Nucleus accumbens (tissue), 56 donors: ENCODE measurements around the gene IKBKE.

Source experiments
- DNase-seq, 56 donors: peaks; one replicate each; lab custom pipeline; 2025; lab: John Stamatoyannopoulos, UW

The IKBKE gene

GRCh38 chr1:206508130-206508889, 38.0 kb downstream of the IKBKE start:
- no peak for DNase-seq

DNA sequence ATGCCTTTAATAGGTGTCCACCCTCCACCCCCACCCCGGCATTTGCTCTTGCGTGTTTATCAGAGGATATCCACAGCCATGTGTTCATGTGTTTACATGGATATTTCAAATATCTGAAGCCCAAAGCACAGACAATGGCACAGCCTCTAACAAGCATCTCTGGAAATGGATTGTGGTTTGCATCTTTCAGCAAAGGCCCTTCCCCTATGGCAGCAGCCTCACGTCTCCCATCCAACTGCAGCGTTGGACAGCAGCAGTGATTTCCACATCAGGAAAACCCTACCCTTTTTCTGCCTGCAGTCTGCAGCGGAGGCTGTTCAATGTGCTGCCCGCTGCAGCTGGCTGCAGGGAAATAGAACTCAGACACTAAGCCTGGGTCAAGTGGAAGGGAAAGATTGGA, 38.7 kb downstream of the IKBKE start:
- no peak for DNase-seq

DNA sequence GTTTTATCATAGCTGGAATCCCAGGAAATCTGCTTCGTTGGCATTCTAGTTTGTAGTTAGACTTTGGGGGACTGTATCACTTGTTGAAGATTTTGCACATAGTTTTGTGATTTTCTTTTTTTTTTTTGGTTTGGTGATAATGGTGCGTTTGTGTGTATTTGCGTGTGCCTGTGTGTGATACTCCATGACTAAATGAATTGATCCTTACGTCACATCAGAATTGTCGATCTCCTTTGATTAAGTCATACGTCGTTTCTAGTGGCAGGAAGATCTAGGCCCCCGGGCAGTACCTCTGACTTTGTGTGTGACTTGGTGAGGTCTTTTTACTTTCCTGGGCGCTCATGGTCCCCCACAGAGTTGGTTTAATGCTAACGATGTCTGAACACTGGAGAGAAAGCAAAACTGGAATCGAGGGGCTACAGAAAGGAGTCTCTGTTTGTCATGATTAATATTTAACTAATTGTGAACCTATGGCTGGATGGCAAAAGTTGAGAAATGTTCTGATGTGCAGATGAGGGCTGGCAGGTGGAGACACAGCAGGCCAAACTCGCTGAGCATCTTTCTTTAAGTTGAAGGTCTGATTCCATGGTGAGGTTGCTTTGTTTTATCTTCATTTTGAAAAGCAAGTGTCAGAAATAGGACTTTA, 39.5 kb downstream of the IKBKE start:
- no peak for DNase-seq

DNA sequence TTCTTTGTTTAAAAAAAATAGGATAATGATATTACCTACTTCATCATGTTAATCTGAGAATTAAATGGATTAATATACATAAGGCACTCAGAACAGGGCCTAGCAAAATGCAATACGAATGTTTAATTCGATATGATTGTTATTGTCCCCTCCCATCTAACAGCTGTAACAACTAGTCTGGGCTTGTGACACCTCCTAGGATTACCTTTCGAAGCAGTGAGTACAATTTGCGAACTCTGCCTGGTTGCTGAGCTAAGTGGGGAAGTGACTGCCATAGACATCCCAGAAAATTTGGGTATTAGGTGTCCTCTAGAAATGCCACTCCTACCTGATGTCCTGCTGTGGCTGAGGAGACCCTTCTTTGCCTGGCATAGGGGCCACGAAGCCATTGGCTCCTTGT, 40.1 kb downstream of the IKBKE start:
- no peak for DNase-seq

GRCh38 chr1:206511362-206512057, 41.2 kb downstream of the IKBKE start:
- no peak for DNase-seq

DNA sequence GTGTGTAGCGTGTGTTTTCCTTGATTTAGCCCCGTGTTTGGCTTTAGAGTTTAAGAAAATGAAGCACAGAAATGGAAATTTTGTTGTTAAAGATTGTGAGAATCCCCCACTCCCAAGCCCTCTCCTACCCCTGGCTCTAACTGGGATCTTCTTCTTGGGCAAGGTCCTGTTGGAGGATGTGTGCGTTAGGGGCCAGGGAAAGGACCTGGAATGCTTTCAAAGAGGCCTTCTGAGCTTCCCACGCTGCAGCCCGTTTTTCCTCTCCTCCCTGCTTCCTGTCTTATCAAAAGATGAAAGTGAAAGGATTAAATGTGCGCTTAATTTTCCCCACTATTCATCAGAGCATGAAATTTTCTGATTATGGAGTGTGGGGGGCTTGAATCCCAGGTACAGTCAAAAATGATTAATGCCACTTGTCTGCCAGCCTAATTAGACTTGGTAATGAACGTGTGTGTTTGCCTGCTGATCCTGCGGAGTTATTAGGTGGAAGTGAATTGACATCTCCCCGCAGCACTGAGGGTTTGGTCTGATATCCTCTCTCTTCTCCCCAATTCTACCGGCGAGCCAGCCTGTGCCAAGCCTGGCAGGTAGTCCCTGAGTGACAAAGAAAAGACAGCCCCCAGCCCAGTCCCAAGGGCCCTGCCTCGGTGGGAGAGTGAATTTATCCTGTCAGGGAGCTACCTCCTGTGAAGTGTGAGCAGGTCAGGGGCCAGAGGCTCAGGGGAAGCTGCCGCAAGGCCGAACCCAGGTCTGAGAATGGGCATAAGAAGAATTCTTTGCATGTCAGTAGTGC, 42.0 kb downstream of the IKBKE start:
- peak in 3 of 56 donors; percentile 10 to 24 (median 15) for DNase-seq

DNA sequence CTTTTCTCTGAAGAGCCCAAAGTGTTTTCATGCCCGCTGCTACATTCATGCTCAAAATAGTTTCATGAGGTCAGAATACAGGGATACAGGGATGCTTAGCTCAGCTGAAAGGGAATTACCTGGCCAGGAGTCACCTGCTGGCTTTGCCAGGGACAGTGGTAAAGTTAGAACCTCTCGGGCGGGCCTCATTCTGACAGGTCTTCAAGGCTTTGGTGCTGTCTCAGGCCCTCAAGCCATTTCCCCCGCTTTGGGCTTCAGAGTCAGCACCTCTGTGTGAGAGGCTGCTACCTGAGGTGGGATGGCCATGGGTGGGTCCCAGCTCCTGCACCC, 42.5 kb downstream of the IKBKE start:
- DNase-seq, result no peak

DNA sequence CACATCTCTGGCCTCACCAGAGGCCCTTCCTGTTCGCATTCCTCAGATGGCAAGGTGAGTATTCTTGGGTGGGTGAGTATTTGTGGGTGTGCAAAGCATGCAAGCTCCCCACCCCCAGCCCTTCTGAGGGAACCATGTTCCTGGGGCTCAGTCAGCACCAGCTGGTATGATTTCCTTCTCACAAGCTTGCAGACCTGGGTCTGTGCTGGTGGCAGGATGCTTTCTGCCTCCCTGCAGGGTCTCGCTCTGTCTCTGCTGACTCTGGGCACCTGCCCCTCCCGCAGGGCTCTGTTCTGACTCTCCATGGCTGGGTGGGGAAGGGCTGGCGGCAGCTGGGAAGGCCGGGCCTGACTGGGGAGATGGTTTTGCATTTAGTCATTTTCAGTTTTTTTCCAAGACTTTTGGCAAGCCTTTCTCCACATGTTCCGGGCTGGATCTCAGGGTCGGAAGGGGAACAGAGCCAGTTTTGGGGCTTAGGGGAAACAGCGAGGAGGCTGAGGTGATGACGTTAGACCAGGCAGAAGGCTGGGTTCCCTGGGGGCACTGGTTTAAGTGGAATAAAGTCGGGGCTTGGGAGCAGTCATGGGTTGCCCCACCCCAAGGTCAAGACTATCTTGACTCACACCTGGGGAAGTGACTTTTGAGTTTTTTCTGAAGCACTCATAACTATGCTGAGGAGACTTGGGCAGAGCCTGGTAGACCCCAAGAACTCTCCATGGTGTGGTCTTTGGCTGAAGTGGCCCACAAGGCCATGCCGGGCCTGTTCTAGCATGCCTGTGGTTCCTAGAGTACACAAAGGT, 43.2 kb downstream of the IKBKE start:
- DNase-seq, result peak in 1 of 56 donors; percentile 9

- DNase-seq, result no peak
Observed at GRCh38 chr1:206514813-206515387, 44.6 kb downstream of the IKBKE start.

DNA sequence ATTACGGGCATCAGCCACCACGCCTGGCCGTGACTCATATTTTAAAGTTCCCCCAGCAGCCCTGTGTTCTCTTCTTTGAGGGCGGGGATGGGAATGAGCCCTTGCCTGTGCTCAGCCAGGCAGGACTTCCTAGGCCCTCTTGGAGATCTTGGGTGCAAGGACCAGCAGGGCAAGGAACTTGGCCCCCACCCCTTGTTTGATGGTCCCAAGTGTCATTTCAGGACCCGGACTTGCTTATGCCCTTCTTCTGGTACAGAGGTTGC, 46.4 kb downstream of the IKBKE start:
- no peak for DNase-seq

DNA sequence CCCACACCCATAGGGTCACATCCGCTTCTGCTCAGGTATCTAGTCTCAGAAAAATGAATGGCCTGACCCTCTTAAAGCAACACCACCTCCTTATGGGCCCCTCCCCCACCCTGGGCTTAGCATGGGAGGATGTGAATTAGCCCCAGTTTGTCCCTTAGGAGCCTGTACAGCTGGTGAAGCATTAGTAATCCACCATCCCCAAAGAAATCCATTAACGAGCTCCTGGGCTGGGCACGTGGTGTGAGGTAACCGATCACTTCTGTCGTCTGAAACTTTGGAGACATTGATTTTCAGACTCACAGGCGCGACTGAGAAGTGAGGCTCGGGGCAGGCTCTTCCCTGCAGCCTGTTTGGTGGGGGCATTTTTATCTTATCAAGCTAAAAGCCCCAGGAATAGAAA, 47.5 kb downstream of the IKBKE start:
- DNase-seq, result no peak

DNA sequence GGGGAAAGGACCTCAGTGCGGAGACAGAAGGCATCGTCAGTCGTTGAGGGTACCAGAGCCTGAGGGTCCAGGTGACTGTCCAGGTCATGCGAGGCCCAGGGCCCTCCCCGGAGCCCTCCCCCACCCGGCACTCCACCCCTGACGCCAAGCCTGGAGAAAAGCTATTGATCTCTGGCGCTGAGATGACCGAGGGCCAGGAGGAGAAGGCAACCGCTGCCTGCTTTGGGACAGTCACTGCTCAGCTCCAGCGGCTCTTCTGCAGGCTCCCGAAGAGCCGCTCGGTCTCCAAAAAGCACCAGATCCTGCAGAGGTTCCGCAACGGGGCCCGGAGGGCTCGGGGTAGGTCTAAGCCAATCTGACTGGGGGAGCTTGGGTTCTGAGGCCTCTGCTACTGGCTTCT, 47.9 kb downstream of the IKBKE start:
- no peak for DNase-seq

GRCh38 chr1:206518743-206519142, 48.5 kb downstream of the IKBKE start:
- no peak for DNase-seq

DNA sequence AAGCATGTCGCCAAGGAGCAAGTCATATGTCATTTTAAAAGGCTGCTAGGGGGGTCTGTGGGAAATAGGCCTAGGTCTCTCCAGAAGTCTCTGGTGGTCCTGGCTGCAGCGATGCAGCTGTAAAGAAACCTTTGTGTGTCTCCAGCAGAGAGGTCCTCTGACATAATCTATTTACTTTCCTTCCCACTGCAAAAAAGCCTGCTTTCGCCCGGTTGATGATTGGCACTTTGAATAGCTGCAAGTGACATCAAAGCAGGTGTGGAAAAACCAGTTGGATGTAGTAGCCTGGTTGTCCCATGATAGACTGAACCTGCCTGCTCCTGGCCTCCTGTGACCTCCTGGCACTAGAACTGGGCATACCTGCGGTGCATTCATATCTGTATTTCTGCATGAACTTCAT, 50.9 kb downstream of the IKBKE start:
- DNase-seq, result no peak

GRCh38 chr1:206521694-206522402, 51.6 kb downstream of the IKBKE start:
- DNase-seq, result no peak

GRCh38 chr1:206524739-206525364, 54.6 kb downstream of the IKBKE start:
- no peak for DNase-seq

- DNase-seq, result no peak
Observed at GRCh38 chr1:206526064-206526911, 56.0 kb downstream of the IKBKE start.

- DNase-seq, result no peak
Observed at GRCh38 chr1:206529425-206529824, 59.1 kb downstream of the IKBKE start.
